Measurements from ENCODE around the gene TESMIN.

Gene TESMIN

GRCh38 chr11:68673306-68673945, 77.9 kb downstream of the TESMIN start:
- H3K27ac Mint-ChIP-seq = no peak overlapping the region
- H3K27me3 Mint-ChIP-seq = peaks cover 5% of the 10 kb centered on the region
- peaks cover 1% of the 10 kb centered on the region for H3K9me3 Mint-ChIP-seq
- CTCF ChIA-PET = no interaction called here
- H3K36me3 Mint-ChIP-seq = no peaks in the 10 kb centered on the region
- H3K4me1 Mint-ChIP-seq = no peaks in the 10 kb centered on the region
- no peak for DNase-seq
- no peak overlapping the region for H3K4me3 Mint-ChIP-seq

- Mint-ChIP-seq H3K4me1 (no peaks in the 10 kb centered on the region), H3K27me3 (peaks cover 5% of the 10 kb centered on the region), H3K27ac (no peak overlapping the region), H3K36me3 (no peaks in the 10 kb centered on the region), H3K9me3 (peaks cover 1% of the 10 kb centered on the region), H3K4me3 (no peak overlapping the region)
- no peak for DNase-seq
- CTCF ChIA-PET = no interaction called here
Observed at GRCh38 chr11:68670208-68670992, 80.9 kb downstream of the TESMIN start.

DNA sequence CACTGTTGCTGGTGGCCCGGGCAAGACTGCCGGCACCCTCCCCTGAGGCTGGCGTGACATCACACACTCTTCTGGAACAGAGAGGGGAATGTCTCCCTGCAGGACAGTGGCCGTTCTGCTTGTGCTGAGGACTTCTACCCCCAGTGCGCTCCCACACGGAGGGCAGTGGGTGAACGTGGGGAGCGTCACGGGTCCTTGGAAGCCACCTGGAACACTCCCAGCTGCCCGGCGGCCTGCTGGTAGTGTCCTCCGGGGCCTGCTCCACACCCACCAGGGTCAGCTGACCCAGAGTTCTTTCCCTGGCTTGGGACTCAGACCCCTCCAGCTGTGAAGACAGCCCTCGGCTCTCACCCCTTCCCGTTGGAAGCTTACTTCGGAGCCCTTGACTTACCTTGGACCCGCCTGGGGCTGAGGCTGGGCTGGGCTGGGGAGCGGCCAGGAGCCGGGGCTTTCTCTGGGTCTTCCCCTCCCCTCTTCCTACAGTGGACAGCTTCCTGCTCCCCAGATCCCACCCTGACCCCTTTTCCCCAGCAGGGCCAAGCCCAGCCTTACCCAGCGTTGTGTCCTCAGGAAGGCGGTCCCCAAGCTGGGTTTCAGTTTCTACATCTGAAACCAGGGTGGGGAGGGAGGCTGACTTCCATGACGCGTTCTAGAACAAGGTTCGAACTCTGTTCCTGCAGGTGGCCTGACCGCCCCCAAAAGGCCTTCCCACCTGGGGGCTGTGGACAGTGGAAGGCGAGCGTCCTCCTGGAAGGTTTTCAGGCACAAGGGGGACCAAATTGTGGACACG, 81.8 kb downstream of the TESMIN start:
- DNase-seq = no peak
- Mint-ChIP-seq H3K27me3 (peaks cover 9% of the 10 kb centered on the region), H3K4me3 (no peak overlapping the region), H3K9me3 (peaks cover 1% of the 10 kb centered on the region), H3K4me1 (no peaks in the 10 kb centered on the region), H3K27ac (no peak overlapping the region), H3K36me3 (no peaks in the 10 kb centered on the region)
- CTCF ChIA-PET = no interaction called here

DNA sequence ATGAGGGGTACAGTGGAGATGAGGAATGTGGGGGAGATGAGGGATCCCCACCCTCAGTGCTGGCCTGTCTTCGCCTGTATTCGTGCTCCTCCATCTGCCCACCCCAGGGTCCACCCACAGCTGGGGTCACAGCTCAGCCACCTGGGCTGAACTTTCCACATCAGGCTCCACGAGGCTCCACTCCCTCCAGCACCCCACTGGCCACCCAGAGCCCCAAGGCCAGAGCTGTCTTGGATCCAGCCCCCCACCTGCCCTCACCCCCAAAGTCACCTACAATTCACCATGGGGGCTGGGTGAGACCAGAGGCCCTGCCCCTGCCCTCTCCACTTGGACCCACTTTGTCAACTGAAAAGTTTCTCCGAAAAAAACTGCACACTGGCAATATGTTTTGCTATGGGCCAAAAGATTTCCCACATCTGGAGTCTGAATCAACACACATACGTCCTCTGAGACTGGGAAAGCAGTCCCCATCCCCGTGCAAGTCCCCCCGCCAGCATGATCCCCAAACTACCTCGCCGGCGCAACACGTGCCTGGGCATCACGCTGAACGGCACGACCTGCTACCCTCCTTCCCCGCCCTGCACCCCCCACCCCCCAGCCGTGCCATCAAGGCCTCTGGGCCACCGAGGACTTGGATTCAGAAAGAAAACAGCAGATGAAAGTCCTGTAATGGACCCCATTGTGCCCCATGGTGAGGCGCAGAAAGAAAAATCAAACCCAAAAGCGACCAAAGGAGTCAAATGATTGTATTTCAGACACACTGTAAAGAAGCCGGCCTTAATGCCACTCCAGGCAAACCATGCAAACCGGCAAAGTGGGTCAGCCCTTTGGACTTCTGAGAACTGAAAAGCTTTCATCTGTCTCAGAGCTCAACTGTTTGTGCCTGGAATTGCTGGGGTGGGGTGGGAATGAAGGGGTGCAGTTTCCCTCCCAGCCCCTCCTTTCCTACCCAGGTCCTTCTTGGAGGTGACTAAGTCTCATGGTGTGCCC, 83.5 kb downstream of the TESMIN start:
- no peak overlapping the region for H3K27ac Mint-ChIP-seq
- DNase-seq = no peak

GRCh38 chr11:68666849-68667248, 84.5 kb downstream of the TESMIN start:
- H3K9me3 Mint-ChIP-seq = no peaks in the 10 kb centered on the region
- DNase-seq = no peak
- peaks cover 18% of the 10 kb centered on the region for H3K27me3 Mint-ChIP-seq
- CTCF ChIA-PET = no interaction called here
- H3K4me3 Mint-ChIP-seq = no peak overlapping the region
- H3K36me3 Mint-ChIP-seq = no peaks in the 10 kb centered on the region
- no peaks in the 10 kb centered on the region for H3K4me1 Mint-ChIP-seq
- H3K27ac Mint-ChIP-seq = no peak overlapping the region

More for the DNA sequence above, 83.5 kb downstream of the TESMIN start:
- Mint-ChIP-seq H3K9me3 (no peaks in the 10 kb centered on the region), H3K36me3 (no peaks in the 10 kb centered on the region), H3K4me3 (no peak overlapping the region), H3K27me3 (peaks cover 16% of the 10 kb centered on the region), H3K4me1 (no peaks in the 10 kb centered on the region)
- CTCF ChIA-PET = no interaction called here

DNA sequence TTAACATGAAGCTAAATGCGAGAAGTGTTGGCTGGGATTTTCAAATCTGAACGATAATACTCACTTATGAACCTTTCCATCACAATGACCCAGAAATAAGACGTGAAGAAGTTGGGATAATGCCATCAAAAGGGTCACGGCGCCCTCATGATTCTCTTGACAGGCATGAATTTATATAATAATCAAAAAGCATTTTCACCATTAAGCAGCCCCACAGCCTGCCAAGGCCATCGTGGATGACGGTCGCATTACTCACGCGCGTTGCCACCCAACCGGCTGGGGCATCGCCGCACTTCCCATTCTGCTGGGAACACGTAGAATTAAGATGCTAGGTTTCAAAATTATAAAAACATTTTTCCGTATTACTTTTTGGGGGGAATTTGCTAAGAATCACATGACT, 85.9 kb downstream of the TESMIN start:
- Mint-ChIP-seq H3K27ac (no peak overlapping the region), H3K36me3 (no peaks in the 10 kb centered on the region), H3K4me1 (no peaks in the 10 kb centered on the region), H3K27me3 (peaks cover 20% of the 10 kb centered on the region), H3K4me3 (no peak overlapping the region), H3K9me3 (no peaks in the 10 kb centered on the region)
- no peak for DNase-seq
- CTCF ChIA-PET = no interaction called here

DNA sequence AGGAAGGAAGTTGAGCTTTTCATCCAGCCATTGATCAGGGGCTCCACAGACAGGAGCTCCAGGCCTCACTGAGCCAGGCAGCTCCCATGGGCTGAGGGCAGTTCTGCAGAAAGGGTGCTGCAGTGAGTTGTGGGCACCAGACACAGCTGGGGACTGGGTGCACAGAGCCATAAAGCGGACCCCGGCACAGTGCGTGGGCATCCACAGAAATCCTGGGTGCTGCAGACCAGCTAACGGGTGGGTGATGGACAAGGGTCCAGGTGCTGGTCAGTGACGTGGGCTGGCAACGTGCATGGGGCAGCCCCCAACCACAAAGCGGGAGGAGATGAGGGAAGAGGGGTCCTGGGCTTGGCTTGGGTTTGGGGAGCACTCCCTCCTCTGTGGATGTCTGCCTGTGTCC, 86.4 kb downstream of the TESMIN start:
- CTCF ChIA-PET = no interaction called here
- Mint-ChIP-seq H3K36me3 (no peaks in the 10 kb centered on the region), H3K27ac (no peak overlapping the region), H3K4me1 (no peaks in the 10 kb centered on the region), H3K9me3 (no peaks in the 10 kb centered on the region), H3K27me3 (peaks cover 22% of the 10 kb centered on the region), H3K4me3 (no peak overlapping the region)
- DNase-seq = no peak

DNA sequence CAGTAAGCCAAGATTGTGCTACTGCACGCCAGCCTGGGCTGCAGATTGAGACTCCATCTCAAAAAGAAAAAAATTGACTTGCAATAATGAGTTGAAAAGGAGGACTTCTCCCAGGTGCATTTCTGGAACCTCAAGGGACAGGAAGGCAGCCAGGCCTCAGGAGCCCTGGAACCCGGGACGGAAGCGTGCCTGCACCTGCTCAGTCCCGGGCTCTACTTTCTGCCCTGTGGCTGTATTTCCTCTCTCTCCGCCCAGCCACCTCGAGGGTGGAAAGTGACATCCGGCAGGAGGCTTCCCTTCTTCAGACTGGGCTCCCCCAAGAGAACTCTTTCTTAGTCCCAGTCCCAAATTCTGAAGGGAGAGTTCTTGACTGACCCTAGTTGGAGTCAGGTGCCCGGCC, 87.2 kb downstream of the TESMIN start:
- Mint-ChIP-seq H3K9me3 (no peaks in the 10 kb centered on the region), H3K27ac (no peak overlapping the region), H3K36me3 (no peaks in the 10 kb centered on the region), H3K27me3 (peaks cover 22% of the 10 kb centered on the region), H3K4me1 (no peaks in the 10 kb centered on the region), H3K4me3 (no peak overlapping the region)
- no peak for DNase-seq
- CTCF ChIA-PET = no interaction called here

DNA sequence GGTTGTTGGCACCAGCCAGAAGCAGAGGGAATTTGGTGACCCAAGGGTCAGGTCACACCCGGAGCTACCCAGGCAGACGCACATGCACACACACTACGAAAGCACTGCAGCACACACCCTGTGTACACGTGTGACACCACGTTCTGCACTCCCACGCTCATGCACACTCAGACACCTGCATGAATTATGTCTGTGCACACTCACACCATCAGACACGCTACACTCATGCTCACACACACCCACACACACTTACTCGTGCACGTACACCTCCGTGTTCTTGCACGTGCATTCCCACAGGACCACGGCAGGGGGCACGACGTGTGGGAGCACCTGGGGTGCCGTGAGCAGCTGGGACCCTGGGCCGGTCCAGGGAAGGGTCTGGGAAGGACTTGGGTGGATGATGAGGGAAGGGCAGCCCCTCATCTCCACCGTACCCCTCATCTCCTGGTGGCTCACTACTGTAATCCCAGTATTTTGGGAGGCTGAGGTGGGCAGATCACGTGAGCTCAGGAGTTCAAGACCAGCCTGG, 87.8 kb downstream of the TESMIN start:
- Mint-ChIP-seq H3K4me1 (no peaks in the 10 kb centered on the region), H3K9me3 (no peaks in the 10 kb centered on the region), H3K4me3 (no peak overlapping the region), H3K27ac (no peak overlapping the region), H3K36me3 (no peaks in the 10 kb centered on the region), H3K27me3 (peaks cover 22% of the 10 kb centered on the region)
- no peak for DNase-seq
- CTCF ChIA-PET = no interaction called here

GRCh38 chr11:68661697-68662603, 89.4 kb downstream of the TESMIN start:
- no peak overlapping the region for H3K4me3 Mint-ChIP-seq
- no peaks in the 10 kb centered on the region for H3K9me3 Mint-ChIP-seq
- no peaks in the 10 kb centered on the region for H3K4me1 Mint-ChIP-seq
- peaks cover 22% of the 10 kb centered on the region for H3K27me3 Mint-ChIP-seq
- CTCF ChIA-PET = no interaction called here
- DNase-seq = no peak
- H3K36me3 Mint-ChIP-seq = no peaks in the 10 kb centered on the region
- no peak overlapping the region for H3K27ac Mint-ChIP-seq

- no peak overlapping the region for H3K4me3 Mint-ChIP-seq
- no peak overlapping the region for H3K27ac Mint-ChIP-seq
- H3K27me3 Mint-ChIP-seq = peaks cover 22% of the 10 kb centered on the region
- H3K9me3 Mint-ChIP-seq = no peaks in the 10 kb centered on the region
- no peak for DNase-seq
- no peaks in the 10 kb centered on the region for H3K36me3 Mint-ChIP-seq
- H3K4me1 Mint-ChIP-seq = no peaks in the 10 kb centered on the region
- CTCF ChIA-PET = no interaction called here
Observed at GRCh38 chr11:68661014-68661413, 90.3 kb downstream of the TESMIN start.

DNA sequence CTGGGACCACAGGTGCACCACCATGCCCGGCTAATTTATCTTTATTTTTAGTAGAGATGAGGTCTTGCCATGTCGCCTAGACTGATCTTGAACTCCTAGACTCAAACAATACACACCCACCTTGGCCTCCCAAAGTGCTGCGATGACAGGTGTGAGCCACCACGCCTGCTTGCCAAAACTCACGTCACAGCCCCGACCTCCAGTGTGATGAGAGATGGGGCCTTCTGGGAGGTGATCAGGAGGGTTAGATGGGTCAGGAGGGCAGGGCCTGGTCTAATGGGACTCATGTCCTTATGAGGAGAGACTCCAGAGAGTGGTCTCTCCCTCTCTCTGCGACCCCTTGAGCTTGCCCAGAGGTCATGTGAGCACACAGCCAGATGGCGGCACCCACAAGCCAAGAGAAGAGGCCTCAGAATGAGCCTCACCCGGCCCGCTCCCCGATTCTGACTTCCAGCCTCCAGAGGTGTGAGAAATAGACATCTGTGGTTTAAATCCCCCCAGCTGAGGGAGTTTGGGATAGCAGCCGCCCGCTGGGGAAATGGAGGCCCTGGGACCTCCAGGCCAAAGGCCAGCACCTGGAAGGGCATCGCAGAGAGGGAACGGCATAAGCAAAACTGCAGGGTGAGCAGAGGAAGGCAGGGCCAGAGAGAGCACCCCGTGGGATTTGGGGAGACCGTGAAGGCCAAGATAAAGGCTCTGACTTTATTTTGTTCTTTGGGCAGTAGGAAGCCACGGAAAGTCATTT, 91.1 kb downstream of the TESMIN start:
- no peaks in the 10 kb centered on the region for H3K36me3 Mint-ChIP-seq

More for the DNA sequence above, 91.1 kb downstream of the TESMIN start:
- Mint-ChIP-seq H3K27me3 (peaks cover 22% of the 10 kb centered on the region), H3K9me3 (peaks cover 2% of the 10 kb centered on the region), H3K4me1 (no peaks in the 10 kb centered on the region), H3K4me3 (no peak overlapping the region), H3K27ac (no peak overlapping the region)
- no peak for DNase-seq
- CTCF ChIA-PET = no interaction called here
